GM21423 (cell line): ENCODE data around the gene TLCD3A.

Source experiments
- ATAC-seq: cut with Tn5 transposase; IDR thresholded peaks from one replicate; pipeline ENCODE4 v1.9.1; 2021; ENCODE audit warnings: mild to moderate bottlenecking, moderate library complexity; ENCODE audit not compliant: unreplicated experiment

The TLCD3A gene

GRCh38 chr17:705863-706262, 26.5 kb upstream of the TLCD3A start:
- ATAC-seq, result no peak

- no peak for ATAC-seq
Observed at GRCh38 chr17:708132-708531, 24.3 kb upstream of the TLCD3A start.

GRCh38 chr17:718075-718474, 14.3 kb upstream of the TLCD3A start:
- no peak for ATAC-seq

GRCh38 chr17:720706-721539, 11.5 kb upstream of the TLCD3A start:
- ATAC-seq, result no peak

GRCh38 chr17:721540-721937, 10.9 kb upstream of the TLCD3A start:
- no peak for ATAC-seq

- ATAC-seq, result no peak
Observed at GRCh38 chr17:725084-725483, 7.3 kb upstream of the TLCD3A start.

- no peak for ATAC-seq
Observed at GRCh38 chr17:725746-726145, 6.7 kb upstream of the TLCD3A start.

GRCh38 chr17:726271-726919, 6.0 kb upstream of the TLCD3A start:
- no peak for ATAC-seq

GRCh38 chr17:728911-729310, 3.5 kb upstream of the TLCD3A start:
- no peak for ATAC-seq

- peak; percentile 15 for ATAC-seq
Observed at GRCh38 chr17:731644-732066, 741 bp upstream of the TLCD3A start.

- peak; percentile 33 for ATAC-seq
Observed at GRCh38 chr17:732902-733720, 715 bp downstream of the TLCD3A start.

- no peak for ATAC-seq
Observed at GRCh38 chr17:733743-734142, 1.3 kb downstream of the TLCD3A start.

- no peak for ATAC-seq
Observed at GRCh38 chr17:737561-738113, 5.2 kb downstream of the TLCD3A start.

GRCh38 chr17:740240-741017, 8.0 kb downstream of the TLCD3A start:
- peak; percentile 77 for ATAC-seq

- no peak for ATAC-seq
Observed at GRCh38 chr17:742147-742793, 9.9 kb downstream of the TLCD3A start.

- no peak for ATAC-seq
Observed at GRCh38 chr17:743139-743538, 10.7 kb downstream of the TLCD3A start.

- ATAC-seq, result no peak
Observed at GRCh38 chr17:744937-745336, 12.5 kb downstream of the TLCD3A start.

- ATAC-seq, result no peak
Observed at GRCh38 chr17:745406-745805, 13.0 kb downstream of the TLCD3A start.

GRCh38 chr17:746181-746580, 13.8 kb downstream of the TLCD3A start:
- no peak for ATAC-seq
